Endodermal cell (in vitro differentiated cells): ENCODE measurements around the gene GNS. TPM values are rescaled to one million over a fixed set of nuclear protein-coding genes. Genes with fewer than 3 reads are reported as not detected.

Experiments
- DNase-seq: peaks from one replicate; pipeline ENCODE4 v3.0.0-alpha.2; 2017
- H3K27ac ChIP-seq: 2 replicates; pipeline ENCODE4 v1.5.1; 2013; ENCODE audit warnings: mild to moderate bottlenecking, low read depth, low read length, moderate library complexity
- H3K27me3 ChIP-seq: 2 replicates; pipeline ENCODE4 v1.6.1; 2013; ENCODE audit warnings: mild to moderate bottlenecking, low read length, moderate library complexity; ENCODE audit not compliant: insufficient read depth, control insufficient read depth, poor library complexity, severe bottlenecking
- H3K36me3 ChIP-seq: 2 replicates; pipeline ENCODE4 v1.7.0; 2013; ENCODE audit warnings: mild to moderate bottlenecking, low read length, moderate library complexity; ENCODE audit not compliant: control insufficient read depth, insufficient read depth
- H3K4me1 ChIP-seq: one replicate; pipeline ENCODE4 v1.7.0; 2013; ENCODE audit warnings: low read length; ENCODE audit not compliant: control insufficient read depth, insufficient read depth
- H3K4me3 ChIP-seq: 2 replicates; pipeline ENCODE4 v1.5.1; 2013; ENCODE audit warnings: mild to moderate bottlenecking, low read length, moderate library complexity
- H3K9ac ChIP-seq: 2 replicates; pipeline ENCODE4 v1.6.1; 2013; ENCODE audit warnings: mild to moderate bottlenecking, low read length, moderate library complexity; ENCODE audit not compliant: poor library complexity, severe bottlenecking; ENCODE audit errors: extremely low read depth
- H3K9me3 ChIP-seq: 2 replicates; pipeline ENCODE4 v1.6.1; 2013; ENCODE audit warnings: mild to moderate bottlenecking, low read length, moderate library complexity; ENCODE audit not compliant: control insufficient read depth
- H3K27ac Mint-ChIP-seq: 2 replicates; pipeline ENCODE4 v1.8.0; 2020; ENCODE audit warnings: mixed read lengths
- H3K27me3 Mint-ChIP-seq: 2 replicates; pipeline ENCODE4 v1.8.0; 2021; ENCODE audit warnings: mild to moderate bottlenecking, mixed read lengths; ENCODE audit not compliant: insufficient read depth
- H3K36me3 Mint-ChIP-seq: 2 replicates; pipeline ENCODE4 v1.8.0; 2020; ENCODE audit warnings: low read depth, mixed read lengths
- H3K4me1 Mint-ChIP-seq: 2 replicates; pipeline ENCODE4 v1.8.0; 2020; ENCODE audit warnings: mixed read lengths
- H3K4me3 Mint-ChIP-seq: 2 replicates; pipeline ENCODE4 v1.8.0; 2020; ENCODE audit warnings: mild to moderate bottlenecking, moderate library complexity, mixed read lengths
- H3K9me3 Mint-ChIP-seq: 2 replicates; pipeline ENCODE4 v1.8.0; 2020; ENCODE audit warnings: mild to moderate bottlenecking, mixed read lengths
- WGBS, 2 experiments: methylation state at CpG; one replicate each; pipeline versions ENCODE4 v1.1.5 to v1.1.7; 2013; ENCODE audit warnings: missing lambda C conversion rate in 2 of 2, mixed read lengths in 1 of 2; ENCODE audit not compliant: insufficient coverage in 1 of 2, insufficient read length in 1 of 2; 5-methylcytosine and 5-hydroxymethylcytosine counted together
- total RNA-seq, 2 donors: library from RNA; stranded (reverse); fragmentation: NEBNext Ultra II Directional in 1 of 2; extraction: Animal tissue kit (Norgen Biotek cat#: 25700) in 1 of 2; gene quantifications; 2 replicates in 1 of 2; 3 replicates in 1 of 2; pipeline ENCODE4 v1.2.1, GENCODE V29; 2021
- TF ChIP-seq, protein P1 (sequence below): fragments of 200-600 bp; sonication (generic); conservative IDR thresholded peaks from 2 replicates; pipeline ENCODE4 v1.5.0; 2021; ENCODE audit warnings: antibody characterized with exemption, mild to moderate bottlenecking

GNS gene
- total RNA-seq, 2 donors from 2014 or later = 46.4 to 48.1 TPM

DNA sequence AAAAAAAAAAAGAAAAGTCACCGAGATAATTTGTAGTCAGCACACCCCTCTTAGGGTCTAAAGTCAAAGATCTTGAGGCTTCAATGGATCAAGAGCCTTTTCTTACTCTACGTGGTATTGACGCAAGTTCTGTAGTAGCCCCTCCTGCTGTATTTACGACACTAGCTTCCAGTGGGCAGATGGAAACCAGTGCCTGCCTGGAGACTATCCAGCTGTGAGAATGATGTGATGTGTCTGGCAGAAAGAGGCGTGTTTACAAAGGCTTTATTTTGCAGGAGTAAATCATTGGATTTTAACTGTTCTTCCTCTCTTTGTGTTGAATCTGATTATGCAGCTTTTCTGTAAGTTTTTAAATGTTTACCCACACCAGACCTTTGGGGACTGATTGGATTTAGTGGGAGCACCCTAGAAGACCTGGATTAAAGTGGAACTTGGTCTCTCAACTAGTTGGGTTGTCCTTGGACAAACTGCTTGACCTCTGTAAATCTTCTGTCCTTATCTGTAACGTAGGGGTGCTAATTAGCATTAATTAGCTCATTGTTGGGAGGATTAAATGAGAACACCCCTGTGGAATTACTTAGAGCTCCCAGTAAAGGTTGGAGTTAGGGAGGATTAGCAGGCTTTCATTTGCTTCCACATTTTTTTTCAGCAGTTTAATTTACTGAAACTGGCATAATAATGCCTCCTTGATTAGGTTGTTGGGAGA, 76.5 kb downstream of the GNS start:
- Histone ChIP-seq H3K4me3 (peak overlapping the region; percentile 71), H3K27ac (peak overlapping the region; percentile 64), H3K9ac (peak overlapping the region; percentile 50), H3K9me3 (no peaks in the 10 kb centered on the region), H3K36me3 (peaks cover 13% of the 10 kb centered on the region), H3K27me3 (no peaks in the 10 kb centered on the region), H3K4me1 (peaks cover 20% of the 10 kb centered on the region)
- Mint-ChIP-seq H3K9me3 (no peaks in the 10 kb centered on the region), H3K4me1 (peaks cover 43% of the 10 kb centered on the region), H3K27me3 (no peaks in the 10 kb centered on the region), H3K27ac (peak overlapping the region; percentile 97), H3K4me3 (peak overlapping the region; percentile 16), H3K36me3 (peaks cover 30% of the 10 kb centered on the region)
- TF ChIP-seq, protein P1, sequence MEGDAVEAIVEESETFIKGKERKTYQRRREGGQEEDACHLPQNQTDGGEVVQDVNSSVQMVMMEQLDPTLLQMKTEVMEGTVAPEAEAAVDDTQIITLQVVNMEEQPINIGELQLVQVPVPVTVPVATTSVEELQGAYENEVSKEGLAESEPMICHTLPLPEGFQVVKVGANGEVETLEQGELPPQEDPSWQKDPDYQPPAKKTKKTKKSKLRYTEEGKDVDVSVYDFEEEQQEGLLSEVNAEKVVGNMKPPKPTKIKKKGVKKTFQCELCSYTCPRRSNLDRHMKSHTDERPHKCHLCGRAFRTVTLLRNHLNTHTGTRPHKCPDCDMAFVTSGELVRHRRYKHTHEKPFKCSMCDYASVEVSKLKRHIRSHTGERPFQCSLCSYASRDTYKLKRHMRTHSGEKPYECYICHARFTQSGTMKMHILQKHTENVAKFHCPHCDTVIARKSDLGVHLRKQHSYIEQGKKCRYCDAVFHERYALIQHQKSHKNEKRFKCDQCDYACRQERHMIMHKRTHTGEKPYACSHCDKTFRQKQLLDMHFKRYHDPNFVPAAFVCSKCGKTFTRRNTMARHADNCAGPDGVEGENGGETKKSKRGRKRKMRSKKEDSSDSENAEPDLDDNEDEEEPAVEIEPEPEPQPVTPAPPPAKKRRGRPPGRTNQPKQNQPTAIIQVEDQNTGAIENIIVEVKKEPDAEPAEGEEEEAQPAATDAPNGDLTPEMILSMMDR = no peak
- 12 to 22% methylated on average over 4 to 6 of the region's 6 CpGs for WGBS, 2 experiments
- DNase-seq = peak; percentile 91

GRCh38 chr12:64681200-64682052, 77.8 kb downstream of the GNS start:
- no peaks in the 10 kb centered on the region for H3K9me3 ChIP-seq
- Mint-ChIP-seq H3K4me3 (no peak overlapping the region), H3K4me1 (peaks cover 46% of the 10 kb centered on the region), H3K36me3 (peaks cover 20% of the 10 kb centered on the region), H3K27me3 (no peaks in the 10 kb centered on the region), H3K9me3 (no peaks in the 10 kb centered on the region), H3K27ac (peak overlapping the region; percentile 97)
- no peaks in the 10 kb centered on the region for H3K27me3 ChIP-seq
- no peak overlapping the region for H3K4me3 ChIP-seq
- TF ChIP-seq, protein P1 = no peak
- peaks cover 18% of the 10 kb centered on the region for H3K4me1 ChIP-seq
- no peak for DNase-seq
- H3K36me3 ChIP-seq = peaks cover 13% of the 10 kb centered on the region
- whole genome bisulfite sequencing, 2 experiments = 86 to 90% methylated on average over 1 to 5 of the region's 5 CpGs
- no peak overlapping the region for H3K27ac ChIP-seq
- no peak overlapping the region for H3K9ac ChIP-seq

DNA sequence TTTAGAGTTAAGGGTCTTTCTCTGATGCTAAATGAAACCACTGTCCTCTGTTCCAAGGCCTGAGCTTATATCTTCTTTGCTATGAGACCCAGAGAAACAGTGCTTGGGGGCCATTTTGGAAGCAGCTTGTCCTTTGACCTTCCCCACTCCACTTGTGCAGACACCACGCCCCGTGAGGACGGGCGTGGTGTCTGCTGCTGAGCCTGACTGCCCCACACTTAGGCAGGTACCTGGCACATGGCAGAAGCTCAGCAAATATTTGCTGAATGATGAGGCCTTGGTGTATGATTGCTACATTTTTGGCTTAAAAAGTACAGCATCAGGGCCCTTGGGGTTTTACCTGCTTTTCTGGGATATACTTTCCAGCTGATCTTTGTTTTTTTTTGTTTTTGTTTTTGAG, 79.0 kb downstream of the GNS start:
- H3K9ac ChIP-seq = no peak overlapping the region
- H3K27ac ChIP-seq = peak overlapping the region; percentile 33
- peaks cover 9% of the 10 kb centered on the region for H3K36me3 Mint-ChIP-seq

More for the DNA sequence above, 79.0 kb downstream of the GNS start:
- Histone ChIP-seq H3K9me3 (no peaks in the 10 kb centered on the region), H3K36me3 (peaks cover 6% of the 10 kb centered on the region), H3K27me3 (no peaks in the 10 kb centered on the region), H3K4me3 (no peak overlapping the region), H3K4me1 (peaks cover 18% of the 10 kb centered on the region)
- H3K9me3 Mint-ChIP-seq = no peaks in the 10 kb centered on the region
- H3K4me3 Mint-ChIP-seq = no peak overlapping the region
- H3K27me3 Mint-ChIP-seq = no peaks in the 10 kb centered on the region
- WGBS, 2 experiments = 93 to 100% methylated on average over 2 to 4 of the region's 4 CpGs
- TF ChIP-seq, protein P1 = no peak
- H3K27ac Mint-ChIP-seq = peak overlapping the region; percentile 1
- peaks cover 53% of the 10 kb centered on the region for H3K4me1 Mint-ChIP-seq
- peak; percentile 32 for DNase-seq
